GM12878 (cell line): Measurements from ENCODE around the gene RNF34. TPM values are rescaled to one million over a fixed set of nuclear protein-coding genes. Genes with fewer than 3 reads are reported as not detected.

Experiments used
- ATAC-seq: fragments of 200-7000 bp; cut with Tn5 transposase; 3 replicates; pipeline ENCODE4 v1.9.1; 2020; ENCODE audit warnings: mild to moderate bottlenecking, moderate library complexity
- BruUV-seq: library from RNA; stranded (reverse); fragments of 400-500 nt; replicated peaks from 2 replicates; lab custom pipeline; 2021; lab: Mats Ljungman, UMichigan
- CTCF ChIA-PET: fragments of 300-600 bp; sonication (Branson Sonifier 250); formaldehyde crosslinking; extraction: SDS; loops from one replicate; lab custom pipeline; 2021; ENCODE audit warnings: inconsistent platforms; lab: Yijun Ruan, JAX
- POLR2A ChIA-PET: fragments of 350-600 bp; formaldehyde crosslinking; extraction: SDS; loops from one replicate; lab custom pipeline; 2021; ENCODE audit warnings: inconsistent platforms; lab: Charles Lee
- RAD21 ChIA-PET: fragments of 300-600 bp; sonication (Branson Sonifier 250); formaldehyde crosslinking; loops from one replicate; lab custom pipeline; 2023; ENCODE audit warnings: antibody characterized with exemption; ENCODE audit not compliant: unreplicated experiment; lab: Charles Lee
- SMC1A ChIA-PET: fragments of 300-600 bp; sonication (Branson Sonifier 250); formaldehyde crosslinking; loops from one replicate; lab custom pipeline; 2023; ENCODE audit not compliant: unreplicated experiment, uncharacterized antibody; lab: Charles Lee
- DNase-seq: peaks from one replicate; pipeline ENCODE4 v3.0.0-alpha.2; 2011; ENCODE audit warnings: low read depth, low spot score
- FAIRE-seq: peaks from 3 replicates; lab custom pipeline; 2011; peaks lifted over from hg19 to GRCh38; lab: Jason Lieb, UNC
- H2AFZ ChIP-seq: 2 replicates; pipeline ENCODE4 v1.6.0; 2011; ENCODE audit warnings: low read depth, low read length, control low read depth; ENCODE audit not compliant: control insufficient read depth
- H3K27ac ChIP-seq: 2 replicates; pipeline ENCODE4 v1.5.1; 2011; ENCODE audit warnings: control low read depth; ENCODE audit not compliant: control insufficient read depth, insufficient read depth
- H3K27me3 ChIP-seq, 2 experiments: replicated peaks in 1 of 2; 2 replicates each; pipeline versions ENCODE4 v1.6.0 to v1.6.1; 2011; ENCODE audit warnings: low read length in 1 of 2; ENCODE audit not compliant: control insufficient read depth in 2 of 2, insufficient read depth in 2 of 2
- H3K36me3 ChIP-seq, 2 experiments: 2 replicates each; pipeline ENCODE4 v1.5.1; 2011; ENCODE audit warnings: low read length in 1 of 2; ENCODE audit not compliant: control insufficient read depth in 2 of 2, insufficient read depth in 2 of 2
- H3K4me1 ChIP-seq: 2 replicates; pipeline ENCODE4 v1.6.1; 2011; ENCODE audit warnings: mild to moderate bottlenecking, low read length, moderate library complexity, mixed read lengths; ENCODE audit not compliant: control insufficient read depth, insufficient read depth
- H3K4me2 ChIP-seq: 2 replicates; pipeline ENCODE4 v1.6.0; 2011; ENCODE audit warnings: control low read depth; ENCODE audit not compliant: control insufficient read depth, insufficient read depth
- H3K4me3 ChIP-seq: fragments of 200-600 bp; sonication (generic); 2 replicates; pipeline ENCODE4 v1.5.1; 2016
- H3K79me2 ChIP-seq: 2 replicates; pipeline ENCODE4 v1.6.0; 2011; ENCODE audit warnings: low read length; ENCODE audit not compliant: control insufficient read depth, insufficient read depth
- H3K9ac ChIP-seq: 2 replicates; pipeline ENCODE4 v1.8.0; 2011; ENCODE audit warnings: low read length, control low read depth, mixed read lengths; ENCODE audit not compliant: control insufficient read depth, insufficient read depth
- H3K9me3 ChIP-seq: replicated peaks from 3 replicates; pipeline ENCODE4 v1.5.1; 2011; ENCODE audit warnings: mild to moderate bottlenecking, low read length; ENCODE audit not compliant: control insufficient read depth, insufficient read depth
- H4K20me1 ChIP-seq: 2 replicates; pipeline ENCODE4 v1.6.0; 2011; ENCODE audit not compliant: control insufficient read depth, insufficient read depth
- BMI1 ChIP-seq: fragments of 450-650 bp; IDR thresholded peaks from 2 replicates; pipeline ENCODE4 v1.6.1; 2016; ENCODE audit warnings: mild to moderate bottlenecking, moderate library complexity, borderline replicate concordance
- EP300 ChIP-seq, 2 experiments: fragments of 150-350 bp in 1 of 2; IDR thresholded peaks; 2 replicates each; pipeline ENCODE4 v1.6.1; 2011 to 2012; ENCODE audit warnings: low read depth in 2 of 2, low read length in 2 of 2, borderline replicate concordance in 1 of 2, improper control_type of control experiment in 1 of 2, inconsistent platforms in 1 of 2; ENCODE audit not compliant: control insufficient read depth in 1 of 2
- IRF4 ChIP-seq: IDR thresholded peaks from 2 replicates; pipeline ENCODE4 v1.6.1; 2011; ENCODE audit warnings: low read depth, low read length
- POLR2AphosphoS5 ChIP-seq: IDR thresholded peaks from 2 replicates; pipeline ENCODE4 v1.6.1; 2011; ENCODE audit warnings: mild to moderate bottlenecking, low read length, inconsistent platforms
- RBBP5 ChIP-seq: fragments of 200-600 bp; sonication (generic); conservative IDR thresholded peaks from 2 replicates; pipeline ENCODE4 v1.6.1; 2016
- SKIL ChIP-seq: fragments of 450-650 bp; IDR thresholded peaks from 2 replicates; pipeline ENCODE4 v1.6.1; 2017; ENCODE audit warnings: mild to moderate bottlenecking, low read depth, inconsistent platforms; ENCODE audit not compliant: poor library complexity, severe bottlenecking
- SMAD1 ChIP-seq: fragments of 450-650 bp; IDR thresholded peaks from 2 replicates; pipeline ENCODE4 v1.6.1; 2018; ENCODE audit warnings: mild to moderate bottlenecking, low read depth; ENCODE audit not compliant: partially characterized antibody
- SMARCA5 ChIP-seq: fragments of 450-650 bp; IDR thresholded peaks from 2 replicates; pipeline ENCODE4 v1.6.1; 2017; ENCODE audit warnings: mild to moderate bottlenecking
- SPI1 ChIP-seq: IDR thresholded peaks from 2 replicates; pipeline ENCODE4 v1.6.1; 2011; ENCODE audit warnings: low read depth, mild to moderate bottlenecking, low read length, moderate library complexity, borderline replicate concordance; ENCODE audit not compliant: insufficient read depth
- WGBS: methylation state at CpG from one replicate; pipeline ENCODE4 v1.1.6; 2016; ENCODE audit warnings: low lambda C conversion rate; ENCODE audit not compliant: insufficient replicate concordance, insufficient coverage; ENCODE audit errors: missing lambda C conversion rate; 5-methylcytosine and 5-hydroxymethylcytosine counted together
- in situ Hi-C: fragments of 300-500 bp; cut with MboI; formaldehyde crosslinking; loops from 9 replicates; pipeline ENCODE4 v1.14.3; 2018; ENCODE audit warnings: mixed read lengths
- intact Hi-C: fragments of 100-400 bp; cut with micrococcal nuclease; formaldehyde crosslinking; loops from one replicate; pipeline ENCODE4 v1.14.2; 2022; ENCODE audit not compliant: unreplicated experiment
- polyA plus RNA-seq, 11 experiments: library from polyadenylated mRNA; depleted of rRNA in 4 of 11; unstranded in 6 of 11; stranded (reverse) in 5 of 11; fragments of >200 nt; fragmentation: Nextera tagmentation in 4 of 11; fragmentation: Illumina TruSeq in 1 of 11; extraction: Ambion mirVana in 4 of 11; extraction: Trizol in 1 of 11; gene quantifications; 1 replicate in 1 of 11; 2 replicates in 10 of 11; pipeline versions ENCODE4 v1.2.1 to v1.2.3, GENCODE V29; 2011 to 2016; ENCODE audit warnings: inconsistent platforms in 2 of 11, missing spikeins in 2 of 11, low read depth in 1 of 11
- total RNA-seq, 4 experiments: library from RNA; depleted of rRNA in 3 of 4; stranded (reverse); fragments of >200 nt in 3 of 4; fragmentation: Illumina TruSeq in 1 of 4; extraction: Trizol in 1 of 4; gene quantifications; 2 replicates each; pipeline versions ENCODE4 v1.2.1 to v1.2.3, GENCODE V29; 2013 to 2021

RNF34 gene
- total and polyA plus RNA-seq, 10 of the 15 experiments (the other 5 are each of a cell fraction or from before 2014, with no cell fraction given), result 63.6 to 199 (median 115) TPM

DNA sequence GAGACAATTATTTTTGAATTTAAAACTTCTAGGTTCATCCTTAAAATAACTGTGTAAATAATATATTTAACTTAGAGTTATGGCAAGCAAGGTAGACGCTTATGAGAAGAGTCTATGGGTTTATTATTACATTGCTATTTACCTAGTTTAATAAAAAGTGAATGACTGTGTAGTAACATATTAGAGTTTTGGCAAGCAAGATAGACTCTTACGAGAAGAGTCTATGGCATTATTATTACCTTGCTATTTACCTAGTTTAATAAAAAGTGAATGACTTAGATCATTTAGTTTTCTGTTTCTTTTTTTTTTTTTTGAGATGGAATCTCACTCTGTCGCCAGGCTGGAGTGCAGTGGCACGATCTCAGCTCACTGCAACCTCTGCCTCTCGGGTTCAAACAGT is 3.8 kb downstream of the RNF34 start (continued):
- no peak for TF ChIP-seq EP300 (IDR thresholded peaks at IDR 0.05; ENCODE audit: borderline replicate concordance in 1 of 2, control insufficient read depth in 1 of 2, low read depth in 2 of 2, low read length in 2 of 2)

DNA sequence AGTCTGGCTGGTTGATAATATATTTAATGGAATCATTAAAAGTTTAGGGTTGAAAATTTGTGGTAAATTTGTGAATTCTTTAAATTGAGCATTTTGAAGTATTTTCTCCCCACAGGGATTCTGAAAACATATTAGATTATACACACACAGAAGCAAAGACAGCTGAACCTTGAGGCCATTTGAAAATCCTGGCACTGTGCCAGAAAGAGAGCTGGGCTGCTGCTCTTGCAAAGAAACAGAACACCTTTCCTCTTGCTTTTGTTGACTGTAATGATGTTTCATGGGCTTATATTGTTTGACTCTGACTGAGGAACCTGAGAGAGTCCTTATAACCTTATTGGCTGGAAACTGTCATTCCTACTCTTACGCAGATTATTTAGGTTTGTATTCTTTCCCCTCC is 4.8 kb downstream of the RNF34 start:
- H3K9me3 ChIP-seq, result no peaks in the 10 kb centered on the region
- TF ChIP-seq SPI1 (no peak), SKIL (peak; percentile 31), SMARCA5 (no peak), SMAD1 (peak; percentile 89), POLR2AphosphoS5 (peak; percentile 48; the same call in 1 of the 2 replicates), RBBP5 (no peak), BMI1 (no peak), IRF4 (no peak)
- TF ChIP-seq, all 136 proteins: peak for 3
- ChIA-PET CTCF (interaction anchor here (0.6 to 1.7 kb wide), 3 partner anchors 12 to 38 kb away, joined by 3 to 7 read pairs (median 3); no protein-coding TSS in a partner anchor), RAD21 (interaction anchor here (0.6 kb wide), 1 partner anchor 232 kb away, joined by 3 read pairs; no protein-coding TSS in a partner anchor), SMC1A (interaction anchor here (0.7 to 2.2 kb wide), 6 partner anchors 9 to 1019 kb away, joined by 3 to 5 read pairs (median 4); partner anchors contain the start of gene ANAPC5), POLR2A (interaction anchor here (0.6 to 1.2 kb wide), 3 partner anchors 11 to 203 kb away, joined by 4 to 6 read pairs (median 4); no protein-coding TSS in a partner anchor)
- 100% methylated on average over 1 of the region's 1 CpG for WGBS
- intact Hi-C loops (loop anchor here (5.0 kb wide), 1 partner anchor 72 kb away; no protein-coding TSS in a partner anchor), in situ Hi-C loops (no loop called here)
- H3K79me2 ChIP-seq, result peaks cover 74% of the 10 kb centered on the region
- no peaks in the 10 kb centered on the region for H3K27me3 ChIP-seq
- no peak overlapping the region for H3K9ac ChIP-seq
- H3K4me3 ChIP-seq, result no peak overlapping the region
- no peak overlapping the region; the same call in 1 of the 2 replicates for H3K4me2 ChIP-seq
- H2AFZ ChIP-seq, result no peak overlapping the region
- no peak for FAIRE-seq
- H3K27ac ChIP-seq, result no peak overlapping the region
- no peak for DNase-seq
- peaks cover 1 to 17% of the 10 kb centered on the region in 2 experiments for H3K36me3 ChIP-seq
- H4K20me1 ChIP-seq, result no peaks in the 10 kb centered on the region; the same call in 1 of the 2 replicates
- ATAC-seq, result no peak
- no TSS peak for BruUV-seq
- no peaks in the 10 kb centered on the region for H3K4me1 ChIP-seq
